A549 (cell line): ENCODE measurements around the gene MPP4.

Experiments
- CTCF ChIP-seq: fragments of >200 bp; sonication (Bioruptor Twin); formaldehyde crosslinking; IDR thresholded peaks from 3 replicates; pipeline ENCODE4 v1.5.1; 2016
- JUNB ChIP-seq: fragments of >200 bp; sonication (Bioruptor Twin); formaldehyde crosslinking; IDR thresholded peaks from 2 replicates; pipeline ENCODE4 v1.6.1; 2016
- POLR2A ChIP-seq: IDR thresholded peaks from 2 replicates; pipeline ENCODE4 v1.6.1; 2012; ENCODE audit warnings: mild to moderate bottlenecking, low read length
- RCOR1 ChIP-seq: fragments of 150-350 bp; IDR thresholded peaks from 2 replicates; pipeline ENCODE4 v1.6.1; 2014; ENCODE audit warnings: antibody characterized with exemption, low read length, low read depth
- REST ChIP-seq: fragments of 200-600 bp; sonication (generic); IDR thresholded peaks from 2 replicates; pipeline ENCODE4 v1.6.1; 2016; ENCODE audit warnings: antibody characterized with exemption, mild to moderate bottlenecking, moderate library complexity
- SMC3 ChIP-seq: fragments of >200 bp; sonication (Bioruptor Twin); formaldehyde crosslinking; IDR thresholded peaks from 3 replicates; pipeline ENCODE4 v1.6.1; 2018; ENCODE audit warnings: inconsistent platforms

- TF ChIP-seq CTCF: no peak
- no peak for TF ChIP-seq POLR2A
- no peak for TF ChIP-seq JUNB
- no peak for TF ChIP-seq RCOR1
- no peak for TF ChIP-seq SMC3
- no peak for TF ChIP-seq REST
These were observed 23.0 kb downstream of the MPP4 start for GRCh38 chr2:201675454-201675853.
